Hematopoietic multipotent progenitor cell treated with erythropoietin and hydrocortisone succinate and interleukin-3 and kit ligand, for 8 days (in vitro differentiated cells): Measurements from ENCODE around the gene EEPD1.
A peak's percentile ranks its signal among the peaks of the same experiment; 100 is the strongest.
"Not testable (repeated sequence)": the region's sequence is repeated elsewhere in the genome, so short reads cannot be mapped to it uniquely, and the experiment has no call there.

ENCODE experiments used
- DNase-seq: peaks from one replicate; pipeline ENCODE4 v3.0.0-alpha.2; 2015

Gene EEPD1

GRCh38 chr7:36129048-36129534, 24.0 kb upstream of the EEPD1 start:
- no peak for DNase-seq

GRCh38 chr7:36130236-36130945, 22.7 kb upstream of the EEPD1 start:
- no peak for DNase-seq

- no peak for DNase-seq
Observed at GRCh38 chr7:36131026-36131425, 22.0 kb upstream of the EEPD1 start.

GRCh38 chr7:36131499-36131898, 21.6 kb upstream of the EEPD1 start:
- no peak for DNase-seq

- DNase-seq: no peak
Observed at GRCh38 chr7:36132012-36132411, 21.0 kb upstream of the EEPD1 start.

GRCh38 chr7:36135700-36136099, 17.4 kb upstream of the EEPD1 start:
- DNase-seq: no peak

- no peak for DNase-seq
Observed at GRCh38 chr7:36137258-36137657, 15.8 kb upstream of the EEPD1 start.

- DNase-seq: no peak
Observed at GRCh38 chr7:36137754-36138153, 15.3 kb upstream of the EEPD1 start.

GRCh38 chr7:36138209-36138608, 14.8 kb upstream of the EEPD1 start:
- no peak for DNase-seq

- no peak for DNase-seq
Observed at GRCh38 chr7:36141351-36141750, 11.7 kb upstream of the EEPD1 start.

GRCh38 chr7:36141850-36142249, 11.2 kb upstream of the EEPD1 start:
- no peak for DNase-seq

GRCh38 chr7:36144189-36144588, 8.9 kb upstream of the EEPD1 start:
- DNase-seq: no peak

GRCh38 chr7:36145686-36146085, 7.4 kb upstream of the EEPD1 start:
- no peak for DNase-seq

GRCh38 chr7:36147361-36147760, 5.7 kb upstream of the EEPD1 start:
- DNase-seq: no peak

GRCh38 chr7:36148422-36149065, 4.5 kb upstream of the EEPD1 start:
- DNase-seq: no peak

GRCh38 chr7:36149240-36149639, 3.8 kb upstream of the EEPD1 start:
- DNase-seq: not testable (repeated sequence)

GRCh38 chr7:36149694-36150452, 3.2 kb upstream of the EEPD1 start:
- peak; percentile 14 for DNase-seq

GRCh38 chr7:36151921-36152755, 916 bp upstream of the EEPD1 start:
- DNase-seq: no peak

GRCh38 chr7:36153571-36154097, 580 bp downstream of the EEPD1 start:
- peak; percentile 8 for DNase-seq

- no peak for DNase-seq
Observed at GRCh38 chr7:36154255-36155212, 1.5 kb downstream of the EEPD1 start.

- DNase-seq: no peak
Observed at GRCh38 chr7:36155811-36156361, 2.8 kb downstream of the EEPD1 start.
